WTC11 (cell line): ENCODE measurements around the gene LTA. TPM values are rescaled to one million over a fixed set of nuclear protein-coding genes. Genes with fewer than 3 reads are reported as not detected.
A peak's percentile ranks its signal among the peaks of the same experiment; 100 is the strongest.

Experiments used
- ATAC-seq: fragments of 200-7000 bp; cut with Tn5 transposase; 2 replicates; pipeline ENCODE4 v1.10.0; 2021; ENCODE audit warnings: mild to moderate bottlenecking, moderate library complexity
- CTCF ChIA-PET: fragments of 300-600 bp; sonication (Branson Sonifier 250); formaldehyde crosslinking; loops from one replicate; lab custom pipeline; 2021; ENCODE audit warnings: antibody characterized with exemption; lab: Charles Lee
- POLR2A ChIA-PET: fragments of 350-600 bp; sonication (Branson Sonifier 250); formaldehyde crosslinking; loops from one replicate; lab custom pipeline; 2021; ENCODE audit warnings: antibody characterized with exemption; lab: Charles Lee
- DNase-seq: peaks from one replicate; pipeline ENCODE4 v3.0.0; 2021; ENCODE audit warnings: low spot score
- H3K27ac Mint-ChIP-seq: 2 replicates; pipeline ENCODE4 v1.8.0; 2021; ENCODE audit warnings: mixed read lengths
- H3K27me3 Mint-ChIP-seq: 2 replicates; pipeline ENCODE4 v1.8.0; 2021; ENCODE audit warnings: low read depth, mild to moderate bottlenecking, moderate library complexity, mixed read lengths
- H3K36me3 Mint-ChIP-seq: 2 replicates; pipeline ENCODE4 v1.8.0; 2021; ENCODE audit warnings: mixed read lengths
- H3K4me1 Mint-ChIP-seq: 2 replicates; pipeline ENCODE4 v1.8.0; 2022; ENCODE audit warnings: mixed read lengths
- H3K4me3 Mint-ChIP-seq: 2 replicates; pipeline ENCODE4 v1.8.0; 2021; ENCODE audit warnings: mild to moderate bottlenecking, moderate library complexity, mixed read lengths
- H3K9me3 Mint-ChIP-seq: 2 replicates; pipeline ENCODE4 v1.8.0; 2021; ENCODE audit warnings: mixed read lengths
- CDX4 ChIP-seq: fragments of 250-450 bp; sonication (Bioruptor Pico); IDR thresholded peaks from 2 replicates; pipeline ENCODE4 v1.9.0; 2021; ENCODE audit warnings: moderate library complexity, mild to moderate bottlenecking, inconsistent platforms, borderline replicate concordance
- ETV6 ChIP-seq: sonication (generic); formaldehyde crosslinking; IDR thresholded peaks from 2 replicates; pipeline ENCODE4 v1.8.1; 2022; ENCODE audit warnings: mild to moderate bottlenecking, missing genetic modification reagents
- NFYB ChIP-seq: sonication (generic); formaldehyde crosslinking; conservative IDR thresholded peaks from 2 replicates; pipeline ENCODE4 v1.8.0; 2022; ENCODE audit warnings: low read depth, missing genetic modification reagents
- STAT6 ChIP-seq: sonication (generic); formaldehyde crosslinking; conservative IDR thresholded peaks from 2 replicates; pipeline ENCODE4 v1.8.1; 2023; ENCODE audit warnings: mild to moderate bottlenecking, low read depth, missing genetic modification reagents, moderate library complexity
- ZNF232 ChIP-seq: sonication (generic); formaldehyde crosslinking; IDR thresholded peaks from 2 replicates; pipeline ENCODE4 v1.8.0; 2022; ENCODE audit warnings: mild to moderate bottlenecking, missing genetic modification reagents
- ZNF423 ChIP-seq: fragments of 250-450 bp; sonication (Bioruptor Pico); IDR thresholded peaks from 2 replicates; pipeline ENCODE4 v2.1.2; 2022; ENCODE audit warnings: mild to moderate bottlenecking, moderate library complexity
- ZNF425 ChIP-seq: fragments of 250-450 bp; sonication (Bioruptor Pico); conservative IDR thresholded peaks from 2 replicates; pipeline ENCODE4 v1.9.0; 2021; ENCODE audit warnings: mild to moderate bottlenecking
- ZNF532 ChIP-seq: fragments of 250-450 bp; sonication (Bioruptor Pico); IDR thresholded peaks from 2 replicates; pipeline ENCODE4 v1.9.0; 2021; ENCODE audit warnings: mild to moderate bottlenecking, borderline replicate concordance
- total RNA-seq: library from RNA; stranded (reverse); gene quantifications from 3 replicates; pipeline ENCODE4 v1.2.3, GENCODE V29; 2021

Gene LTA
- total RNA-seq, 1 experiment from 2014 or later = 0.46 TPM

- H3K27me3 Mint-ChIP-seq = peaks cover 42% of the 10 kb centered on the region
- CTCF ChIA-PET = interaction anchor here (0.5 to 15.1 kb wide), 23 partner anchors 7 to 281 kb away, joined by 3 to 293 read pairs (median 4); partner anchors contain the start of genes ATP6V1G2, C6orf47, NCR3 and NEU1
Observed at GRCh38 chr6:31581434-31582229, 9.5 kb downstream of the LTA start.

GRCh38 chr6:31582230-31582643, 10.1 kb downstream of the LTA start, which contains the start of gene LTB:
Gene LTB, minus strand, starts transcription at chr6:31582424. Its CDS starts 7 bp downstream, at chr6:31582417.
- no peak for TF ChIP-seq CDX4 (CRISPR knock-in tag)
- TF ChIP-seq STAT6 (CRISPR knock-in tag) = no peak
- no peak for TF ChIP-seq ZNF425 (CRISPR knock-in tag)
- TF ChIP-seq ETV6 = no peak
- no peak for TF ChIP-seq ZNF532 (CRISPR knock-in tag)
- no peak for TF ChIP-seq NFYB
- TF ChIP-seq, all 79 proteins: peak for 0
- ChIA-PET CTCF (interaction anchor here (1.1 to 15.1 kb wide), 7 partner anchors 8 to 35 kb away, joined by 3 to 293 read pairs (median 31); partner anchors contain the start of genes ATP6V1G2, NCR3 and NFKBIL1), POLR2A (interaction anchor here (1.2 kb wide), 1 partner anchor 41 kb away, joined by 3 read pairs; the partner anchor contains the start of gene DDX39B)
- DNase-seq = no peak
- peaks cover 37% of the 10 kb centered on the region for H3K27me3 Mint-ChIP-seq
- peak within 1 kb of the TSS; percentile 10; the same call in 1 of the 2 replicates for H3K27ac Mint-ChIP-seq
- ATAC-seq = no peak
- peaks cover 38% of the 10 kb centered on the region for H3K4me1 Mint-ChIP-seq
- H3K9me3 Mint-ChIP-seq = no peaks in the 10 kb centered on the region
- peak within 1 kb of the TSS; percentile 92 for H3K4me3 Mint-ChIP-seq
- H3K36me3 Mint-ChIP-seq = no peaks in the 10 kb centered on the region

More at GRCh38 chr6:31581434-31582229, 9.5 kb downstream of the LTA start:
- no peak for DNase-seq
- POLR2A ChIA-PET = interaction anchor here (1.1 to 1.4 kb wide), 3 partner anchors 24 to 281 kb away, joined by 3 read pairs; partner anchors contain the start of genes DDX39B and NEU1
- Mint-ChIP-seq H3K4me1 (peaks cover 38% of the 10 kb centered on the region), H3K4me3 (peak overlapping the region; percentile 92)
- TF ChIP-seq ZNF423 (CRISPR knock-in tag) (peak; percentile 11; the same call in 1 of the 2 replicates), ZNF232 (CRISPR knock-in tag) (no peak)
- TF ChIP-seq, all 79 proteins: peak for 1
- peak; percentile 5 for ATAC-seq
- Mint-ChIP-seq H3K9me3 (no peaks in the 10 kb centered on the region), H3K36me3 (no peaks in the 10 kb centered on the region), H3K27ac (peak overlapping the region; percentile 10; the same call in 1 of the 2 replicates)
